Loucy (cell line): ENCODE measurements around the gene IFT81.

ENCODE experiments used
- H2AFZ ChIP-seq: fragments of 200-600 bp; sonication (generic); 2 replicates; pipeline ENCODE4 v1.6.0; 2016; ENCODE audit warnings: antibody characterized with exemption, mild to moderate bottlenecking, low read length, moderate library complexity
- H3F3A ChIP-seq: fragments of 200-600 bp; 2 replicates; pipeline ENCODE4 v1.6.0; 2016; ENCODE audit warnings: antibody characterized with exemption, low read depth, mild to moderate bottlenecking
- H3K27me3 ChIP-seq: fragments of 200-600 bp; sonication (generic); 2 replicates; pipeline ENCODE4 v1.6.1; 2014; ENCODE audit warnings: low read length, mild to moderate bottlenecking; ENCODE audit not compliant: insufficient read depth, poor library complexity, severe bottlenecking
- H3K36me3 ChIP-seq: fragments of 200-600 bp; sonication (generic); 2 replicates; pipeline ENCODE4 v1.6.1; 2016; ENCODE audit warnings: low read length; ENCODE audit not compliant: insufficient read depth
- H3K4me1 ChIP-seq: fragments of 200-600 bp; sonication (generic); 2 replicates; pipeline ENCODE4 v1.5.1; 2014; ENCODE audit warnings: low read length, mild to moderate bottlenecking; ENCODE audit not compliant: insufficient read depth, poor library complexity, severe bottlenecking
- H3K4me2 ChIP-seq: fragments of 200-600 bp; sonication (generic); 2 replicates; pipeline ENCODE4 v1.6.0; 2014; ENCODE audit warnings: antibody characterized with exemption, low read length, low read depth, mild to moderate bottlenecking; ENCODE audit not compliant: poor library complexity, severe bottlenecking
- H3K4me3 ChIP-seq: fragments of 200-600 bp; sonication (generic); 2 replicates; pipeline ENCODE4 v1.5.1; 2014; ENCODE audit warnings: low read length, mild to moderate bottlenecking, mixed read lengths; ENCODE audit not compliant: poor library complexity, severe bottlenecking
- H3K79me2 ChIP-seq: fragments of 200-600 bp; sonication (generic); 2 replicates; pipeline ENCODE4 v1.6.1; 2014; ENCODE audit warnings: low read length; ENCODE audit not compliant: insufficient read depth
- H3K9ac ChIP-seq: fragments of 200-600 bp; sonication (generic); 2 replicates; pipeline ENCODE4 v1.6.0; 2014; ENCODE audit warnings: mild to moderate bottlenecking, low read depth, low read length, moderate library complexity; ENCODE audit not compliant: poor library complexity, severe bottlenecking
- H3K9me2 ChIP-seq: fragments of 200-600 bp; sonication (generic); replicated peaks from 2 replicates; pipeline ENCODE4 v1.6.1; 2016; ENCODE audit warnings: low read depth, low read length, mixed read lengths
- H3K9me3 ChIP-seq: fragments of 200-600 bp; sonication (generic); 2 replicates; pipeline ENCODE4 v1.6.1; 2014; ENCODE audit warnings: mild to moderate bottlenecking, antibody characterized with exemption, low read length, low read depth; ENCODE audit not compliant: insufficient read depth
- H4K20me1 ChIP-seq: fragments of 200-600 bp; sonication (generic); 2 replicates; pipeline ENCODE4 v1.6.0; 2014; ENCODE audit warnings: antibody characterized with exemption, low read length, mild to moderate bottlenecking; ENCODE audit not compliant: insufficient read depth, poor library complexity, severe bottlenecking
- CTCF ChIP-seq: fragments of 200-600 bp; sonication (generic); conservative IDR thresholded peaks from 2 replicates; pipeline ENCODE4 v1.5.1; 2014; ENCODE audit warnings: mild to moderate bottlenecking, antibody characterized with exemption, low read length
- EZH2phosphoT487 ChIP-seq: fragments of 200-600 bp; IDR thresholded peaks from 2 replicates; pipeline ENCODE4 v1.6.1; 2018; ENCODE audit warnings: antibody characterized with exemption, mild to moderate bottlenecking, moderate library complexity, borderline replicate concordance

Gene IFT81

GRCh38 chr12:110228756-110229155, 104.6 kb downstream of the IFT81 start:
- no peaks in the 10 kb centered on the region for H3K9me2 ChIP-seq
- TF ChIP-seq CTCF (no peak), EZH2phosphoT487 (no peak)
- no peaks in the 10 kb centered on the region for H4K20me1 ChIP-seq
- no peaks in the 10 kb centered on the region for H3K79me2 ChIP-seq
- no peaks in the 10 kb centered on the region for H3F3A ChIP-seq
- H2AFZ ChIP-seq, result no peak overlapping the region
- H3K36me3 ChIP-seq, result no peaks in the 10 kb centered on the region
- no peaks in the 10 kb centered on the region for H3K9me3 ChIP-seq
- H3K27me3 ChIP-seq, result no peaks in the 10 kb centered on the region
- H3K4me3 ChIP-seq, result no peak overlapping the region
- H3K4me1 ChIP-seq, result no peaks in the 10 kb centered on the region
- no peak overlapping the region for H3K4me2 ChIP-seq
- H3K9ac ChIP-seq, result no peak overlapping the region

- no peaks in the 10 kb centered on the region for H3K4me1 ChIP-seq
- H3K4me3 ChIP-seq, result no peak overlapping the region
- H4K20me1 ChIP-seq, result no peaks in the 10 kb centered on the region
- no peak overlapping the region for H3K9ac ChIP-seq
- H3K9me3 ChIP-seq, result no peaks in the 10 kb centered on the region
- no peaks in the 10 kb centered on the region for H3F3A ChIP-seq
- H3K9me2 ChIP-seq, result no peaks in the 10 kb centered on the region
- no peaks in the 10 kb centered on the region for H3K36me3 ChIP-seq
- no peaks in the 10 kb centered on the region for H3K79me2 ChIP-seq
- no peak overlapping the region for H2AFZ ChIP-seq
- H3K4me2 ChIP-seq, result no peak overlapping the region
- no peaks in the 10 kb centered on the region for H3K27me3 ChIP-seq
- TF ChIP-seq EZH2phosphoT487 (no peak), CTCF (no peak)
Observed at GRCh38 chr12:110229409-110229808, 105.3 kb downstream of the IFT81 start.

- Histone ChIP-seq H2AFZ (no peak overlapping the region), H3K4me1 (no peaks in the 10 kb centered on the region), H3K9ac (no peak overlapping the region), H3K9me2 (no peaks in the 10 kb centered on the region), H3K4me3 (no peak overlapping the region), H3F3A (no peaks in the 10 kb centered on the region), H3K4me2 (no peak overlapping the region), H3K9me3 (no peaks in the 10 kb centered on the region), H3K27me3 (no peaks in the 10 kb centered on the region), H3K36me3 (no peaks in the 10 kb centered on the region), H4K20me1 (no peaks in the 10 kb centered on the region), H3K79me2 (no peaks in the 10 kb centered on the region)
- TF ChIP-seq CTCF, result no peak
- TF ChIP-seq EZH2phosphoT487, result no peak
Observed at GRCh38 chr12:110230655-110231054, 106.5 kb downstream of the IFT81 start.
